HG02884 (cell line): Measurements from ENCODE around the gene ASIC1.
A peak's percentile ranks its signal among the peaks of the same experiment; 100 is the strongest.
"Not testable (repeated sequence)": the region's sequence is repeated elsewhere in the genome, so short reads cannot be mapped to it uniquely, and the experiment has no call there.

Source experiments
- ATAC-seq: cut with Tn5 transposase; IDR thresholded peaks from one replicate; pipeline ENCODE4 v1.9.1; 2021; ENCODE audit warnings: mild to moderate bottlenecking, moderate library complexity; ENCODE audit not compliant: unreplicated experiment

ASIC1 gene

GRCh38 chr12:50083301-50083700 lies 25.9 kb downstream of the ASIC1 start:
- no peak for ATAC-seq

- not testable (repeated sequence) for ATAC-seq
These were observed 27.0 kb downstream of the ASIC1 start for GRCh38 chr12:50084409-50084774.

GRCh38 chr12:50084775-50085614 lies 27.6 kb downstream of the ASIC1 start, which contains the start of gene SMARCD1:
Gene SMARCD1, plus strand, starts transcription at chr12:50085342. Its CDS starts 28 bp downstream, at chr12:50085370.
- peak; percentile 85 for ATAC-seq

GRCh38 chr12:50085615-50086072 lies 28.2 kb downstream of the ASIC1 start:
- ATAC-seq = no peak

GRCh38 chr12:50086148-50086547 lies 28.8 kb downstream of the ASIC1 start:
- ATAC-seq = no peak

GRCh38 chr12:50087151-50087550 lies 29.8 kb downstream of the ASIC1 start:
- ATAC-seq = no peak

- ATAC-seq = no peak
These were observed 30.6 kb downstream of the ASIC1 start for GRCh38 chr12:50087995-50088394.

GRCh38 chr12:50088577-50089335 lies 31.4 kb downstream of the ASIC1 start:
- no peak for ATAC-seq

- ATAC-seq = no peak
These were observed 32.3 kb downstream of the ASIC1 start for GRCh38 chr12:50089730-50090129.

- ATAC-seq = no peak
These were observed 33.0 kb downstream of the ASIC1 start for GRCh38 chr12:50090391-50090790.

- no peak for ATAC-seq
These were observed 40.6 kb downstream of the ASIC1 start for GRCh38 chr12:50097952-50098351.

GRCh38 chr12:50099302-50100008 lies 42.1 kb downstream of the ASIC1 start:
- no peak for ATAC-seq

GRCh38 chr12:50100561-50100960 lies 43.2 kb downstream of the ASIC1 start:
- no peak for ATAC-seq

- no peak for ATAC-seq
These were observed 44.3 kb downstream of the ASIC1 start for GRCh38 chr12:50101663-50102062.

- ATAC-seq = no peak
These were observed 44.7 kb downstream of the ASIC1 start for GRCh38 chr12:50102131-50102531.

GRCh38 chr12:50102646-50103309 lies 45.4 kb downstream of the ASIC1 start:
- no peak for ATAC-seq

GRCh38 chr12:50103351-50103750 lies 46.0 kb downstream of the ASIC1 start:
- no peak for ATAC-seq

GRCh38 chr12:50103767-50104321 lies 46.4 kb downstream of the ASIC1 start, which contains the start of gene GPD1:
Gene GPD1, plus strand, starts transcription at chr12:50104008. Its CDS starts 43 bp downstream, at chr12:50104051.
- ATAC-seq = no peak

GRCh38 chr12:50104417-50105366 lies 47.3 kb downstream of the ASIC1 start:
- no peak for ATAC-seq
